Calu3 (cell line): ENCODE data around the gene TRMT10B. TPM values are rescaled to one million over a fixed set of nuclear protein-coding genes. Genes with fewer than 3 reads are reported as not detected.

Experiments used
- BruUV-seq: library from RNA; stranded (reverse); fragments of 400-500 nt; replicated peaks from 2 replicates; lab custom pipeline; 2021; lab: Mats Ljungman, UMichigan
- CTCF ChIA-PET: fragments of 300-600 bp; sonication (Branson Sonifier 250); formaldehyde crosslinking; loops from one replicate; lab custom pipeline; 2022; ENCODE audit warnings: antibody characterized with exemption; lab: Charles Lee
- DNase-seq: peaks from one replicate; pipeline ENCODE4 v3.0.0; 2022
- H3K27ac Mint-ChIP-seq: one replicate; pipeline ENCODE4 v1.8.0; 2022; ENCODE audit warnings: mixed read lengths; ENCODE audit not compliant: unreplicated experiment
- H3K27me3 Mint-ChIP-seq: one replicate; pipeline ENCODE4 v1.8.0; 2022; ENCODE audit warnings: mixed read lengths; ENCODE audit not compliant: unreplicated experiment
- H3K36me3 Mint-ChIP-seq: one replicate; pipeline ENCODE4 v1.8.0; 2022; ENCODE audit warnings: mild to moderate bottlenecking, moderate library complexity, mixed read lengths; ENCODE audit not compliant: insufficient read depth, unreplicated experiment
- H3K4me1 Mint-ChIP-seq: one replicate; pipeline ENCODE4 v1.8.0; 2022; ENCODE audit warnings: mild to moderate bottlenecking, low read depth, mixed read lengths; ENCODE audit not compliant: unreplicated experiment
- H3K4me3 Mint-ChIP-seq: one replicate; pipeline ENCODE4 v1.8.0; 2022; ENCODE audit warnings: mild to moderate bottlenecking, low read depth, moderate library complexity, mixed read lengths; ENCODE audit not compliant: unreplicated experiment
- H3K9me3 Mint-ChIP-seq: one replicate; pipeline ENCODE4 v1.8.0; 2022; ENCODE audit warnings: low read depth, mixed read lengths; ENCODE audit not compliant: unreplicated experiment
- intact Hi-C: fragments of 100-400 bp; cut with micrococcal nuclease; formaldehyde crosslinking; loops from one replicate; pipeline ENCODE4 v1.10.0; 2022; ENCODE audit not compliant: unreplicated experiment
- total RNA-seq: library from RNA; stranded (reverse); gene quantifications from 2 replicates; pipeline ENCODE4 v1.2.3, GENCODE V29; 2022
- TF ChIP-seq, protein P1 (sequence below): fragments of 200-600 bp; IDR thresholded peaks from one replicate; pipeline ENCODE4 v1.8.0; 2022; ENCODE audit warnings: antibody characterized with exemption; ENCODE audit not compliant: unreplicated experiment

Gene TRMT10B
- total RNA-seq, 1 experiment from 2014 or later, result 4.1 TPM

DNA sequence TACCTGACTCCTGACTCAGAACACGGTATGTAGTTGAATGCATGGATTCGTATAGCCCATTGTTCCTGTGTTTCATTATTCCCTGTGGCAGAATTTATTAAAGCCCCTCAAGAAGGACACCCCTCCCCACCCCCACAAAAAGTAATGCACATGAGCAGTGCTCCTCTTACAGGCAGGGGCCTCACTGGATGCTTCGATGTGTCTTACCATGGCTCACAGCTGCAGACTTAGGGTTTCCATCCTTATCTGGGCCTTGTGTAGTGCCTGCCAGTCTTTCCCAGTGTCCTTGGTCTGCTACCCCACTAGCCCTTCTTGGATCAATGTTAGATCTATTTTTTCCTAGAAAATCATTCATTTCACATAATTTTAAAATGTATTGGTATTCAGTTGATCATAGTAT is 16.4 kb downstream of the TRMT10B start:
- no TSS peak for BruUV-seq
- no peaks in the 10 kb centered on the region for H3K9me3 Mint-ChIP-seq

GRCh38 chr9:37775216-37775919 is 21.8 kb downstream of the TRMT10B start:
- CTCF ChIA-PET, result no interaction called here
- TF ChIP-seq, protein P1, sequence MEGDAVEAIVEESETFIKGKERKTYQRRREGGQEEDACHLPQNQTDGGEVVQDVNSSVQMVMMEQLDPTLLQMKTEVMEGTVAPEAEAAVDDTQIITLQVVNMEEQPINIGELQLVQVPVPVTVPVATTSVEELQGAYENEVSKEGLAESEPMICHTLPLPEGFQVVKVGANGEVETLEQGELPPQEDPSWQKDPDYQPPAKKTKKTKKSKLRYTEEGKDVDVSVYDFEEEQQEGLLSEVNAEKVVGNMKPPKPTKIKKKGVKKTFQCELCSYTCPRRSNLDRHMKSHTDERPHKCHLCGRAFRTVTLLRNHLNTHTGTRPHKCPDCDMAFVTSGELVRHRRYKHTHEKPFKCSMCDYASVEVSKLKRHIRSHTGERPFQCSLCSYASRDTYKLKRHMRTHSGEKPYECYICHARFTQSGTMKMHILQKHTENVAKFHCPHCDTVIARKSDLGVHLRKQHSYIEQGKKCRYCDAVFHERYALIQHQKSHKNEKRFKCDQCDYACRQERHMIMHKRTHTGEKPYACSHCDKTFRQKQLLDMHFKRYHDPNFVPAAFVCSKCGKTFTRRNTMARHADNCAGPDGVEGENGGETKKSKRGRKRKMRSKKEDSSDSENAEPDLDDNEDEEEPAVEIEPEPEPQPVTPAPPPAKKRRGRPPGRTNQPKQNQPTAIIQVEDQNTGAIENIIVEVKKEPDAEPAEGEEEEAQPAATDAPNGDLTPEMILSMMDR, result no peak
- BruUV-seq, result no TSS peak
- Mint-ChIP-seq H3K36me3 (peaks cover 5% of the 10 kb centered on the region), H3K27ac (no peak overlapping the region), H3K4me3 (no peak overlapping the region), H3K27me3 (no peaks in the 10 kb centered on the region), H3K4me1 (no peaks in the 10 kb centered on the region), H3K9me3 (no peaks in the 10 kb centered on the region)
- intact Hi-C loops, result no loop called here
- DNase-seq, result no peak

More for the DNA sequence above, 16.4 kb downstream of the TRMT10B start:
- H3K27ac Mint-ChIP-seq, result no peak overlapping the region
- no peaks in the 10 kb centered on the region for H3K4me1 Mint-ChIP-seq
- TF ChIP-seq, protein P1, result no peak
- CTCF ChIA-PET, result no interaction called here
- H3K36me3 Mint-ChIP-seq, result peaks cover 5% of the 10 kb centered on the region
- no peak for DNase-seq
- H3K4me3 Mint-ChIP-seq, result no peak overlapping the region
- no peaks in the 10 kb centered on the region for H3K27me3 Mint-ChIP-seq
- intact Hi-C loops, result no loop called here

- Mint-ChIP-seq H3K4me3 (no peak overlapping the region), H3K9me3 (no peaks in the 10 kb centered on the region), H3K27me3 (no peaks in the 10 kb centered on the region), H3K27ac (no peak overlapping the region), H3K36me3 (peaks cover 5% of the 10 kb centered on the region), H3K4me1 (no peaks in the 10 kb centered on the region)
- intact Hi-C loops, result no loop called here
- BruUV-seq, result no TSS peak
- no peak for DNase-seq
- CTCF ChIA-PET, result no interaction called here
- TF ChIP-seq, protein P1, result no peak
These were observed 22.7 kb downstream of the TRMT10B start for GRCh38 chr9:37776328-37776727.

DNA sequence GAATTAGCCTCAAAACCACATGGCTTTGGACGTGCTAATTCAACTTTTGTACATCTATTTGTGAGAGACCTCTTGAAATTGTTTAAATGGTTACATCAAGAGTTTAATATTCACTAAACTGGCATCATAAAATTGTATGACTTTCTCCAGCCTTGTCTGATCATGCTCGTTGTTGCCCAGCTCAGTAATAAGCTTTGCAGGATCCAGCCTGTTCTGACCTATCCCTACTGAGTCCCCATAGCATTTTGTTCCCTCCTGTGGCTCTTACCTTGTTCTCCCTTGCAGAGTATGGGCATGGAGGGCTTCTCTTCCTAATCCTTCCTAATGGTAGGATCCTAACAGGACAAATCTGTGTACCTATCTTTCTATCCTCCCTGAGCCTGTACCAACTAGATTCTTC is 24.9 kb downstream of the TRMT10B start:
- H3K4me1 Mint-ChIP-seq, result peaks cover 8% of the 10 kb centered on the region
- CTCF ChIA-PET, result no interaction called here
- peaks cover 7% of the 10 kb centered on the region for H3K36me3 Mint-ChIP-seq
- no peak overlapping the region for H3K27ac Mint-ChIP-seq
- no peak for DNase-seq
- no peak overlapping the region for H3K4me3 Mint-ChIP-seq
- no peaks in the 10 kb centered on the region for H3K27me3 Mint-ChIP-seq
- intact Hi-C loops, result no loop called here
- no peaks in the 10 kb centered on the region for H3K9me3 Mint-ChIP-seq
- BruUV-seq, result no TSS peak
- TF ChIP-seq, protein P1, result no peak
